Keratinocyte (primary cell): Measurements from ENCODE around the gene C20orf204.

Source experiments
- CTCF ChIP-seq, 3 experiments: IDR thresholded peaks in 1 of 3; conservative IDR thresholded peaks in 1 of 3; optimal IDR thresholded peaks in 1 of 3; 2 replicates in 2 of 3; 3 replicates in 1 of 3; pipeline versions ENCODE3 to v1.5.1; 2011; ENCODE audit warnings: low read length in 3 of 3, mild to moderate bottlenecking in 3 of 3, moderate library complexity in 2 of 3, control low read depth in 1 of 3, inconsistent platforms in 1 of 3; ENCODE audit not compliant: insufficient read depth in 2 of 3; ENCODE audit errors: extremely low read depth in 1 of 3
- EZH2 ChIP-seq: IDR thresholded peaks from one replicate; pipeline ENCODE4 v1.6.1; 2012; ENCODE audit warnings: inconsistent platforms, mild to moderate bottlenecking, low read length, moderate library complexity

- TF ChIP-seq CTCF (optimal IDR thresholded peaks at IDR 0.05 in 1 of 3, IDR thresholded peaks at IDR 0.05 in 1 of 3, conservative IDR thresholded peaks at IDR 0.05 in 1 of 3; ENCODE audit: extremely low read depth in 1 of 3, insufficient read depth in 2 of 3, low read length in 3 of 3) (no peak), EZH2 (no peak)
These were observed 15.1 kb downstream of the C20orf204 start for GRCh38 chr20:64051033-64051452.
